HepG2 (cell line): ENCODE measurements around the gene SLC38A2.

ENCODE experiments used
- CTCF ChIP-seq: sonication (generic); formaldehyde crosslinking; IDR thresholded peaks from 2 replicates; pipeline ENCODE4 v1.5.0; 2020; ENCODE audit warnings: mild to moderate bottlenecking, missing genetic modification reagents, moderate library complexity
- HDAC6 ChIP-seq: fragments of 200-600 bp; sonication (generic); IDR thresholded peaks from 2 replicates; pipeline ENCODE4 v1.7.0; 2017; ENCODE audit warnings: mild to moderate bottlenecking, antibody characterized with exemption, low read length, low read depth
- THAP7 ChIP-seq: sonication (generic); formaldehyde crosslinking; IDR thresholded peaks from 2 replicates; pipeline ENCODE4 v1.8.1; 2023; ENCODE audit warnings: mild to moderate bottlenecking, missing genetic modification reagents
- ZNF17 ChIP-seq: sonication (generic); formaldehyde crosslinking; IDR thresholded peaks from 2 replicates; pipeline ENCODE4 v1.5.0; 2020; ENCODE audit warnings: mild to moderate bottlenecking, missing genetic modification reagents
- ZNF510 ChIP-seq: sonication (generic); formaldehyde crosslinking; IDR thresholded peaks from 2 replicates; pipeline ENCODE4 v1.4.0; 2020; ENCODE audit warnings: low read depth, mild to moderate bottlenecking, missing genetic modification reagents

GRCh38 chr12:46360908-46361666, 11.5 kb downstream of the SLC38A2 start:
- TF ChIP-seq THAP7 (no peak), HDAC6 (no peak), CTCF (CRISPR knock-in tag) (no peak), ZNF17 (CRISPR knock-in tag) (no peak), ZNF510 (no peak)
